Vagina (tissue), 2 donors: Measurements from ENCODE around the gene NFE2L1.

Experiments
- POLR2A ChIP-seq, 2 donors: fragments of 450-650 bp; IDR thresholded peaks; one replicate each; pipeline ENCODE4 v1.6.1; 2017; ENCODE audit warnings: antibody characterized with exemption in 2 of 2, mild to moderate bottlenecking in 2 of 2, moderate library complexity in 2 of 2
- POLR2AphosphoS5 ChIP-seq, 2 donors: sonication (generic); formaldehyde crosslinking; IDR thresholded peaks; one replicate each; pipeline ENCODE4 v1.9.0; 2017; ENCODE audit warnings: antibody characterized with exemption in 2 of 2, mild to moderate bottlenecking in 2 of 2, low read depth in 1 of 2; ENCODE audit not compliant: insufficient read depth in 1 of 2

GRCh38 chr17:48062273-48062672, 14.1 kb downstream of the NFE2L1 start:
- TF ChIP-seq POLR2A (IDR thresholded peaks at IDR 0.05) (no peak), POLR2AphosphoS5 (IDR thresholded peaks at IDR 0.05; ENCODE audit: insufficient read depth in 1 of 2, low read depth in 1 of 2) (no peak)
